ENCODE measurements around the gene NID2.

Gene NID2

GRCh38 chr14:52080158-52080800, 11.4 kb upstream of the NID2 start:
- no peak for DNase-seq

- no peak for DNase-seq
Measured at GRCh38 chr14:52079239-52079959, 10.5 kb upstream of the NID2 start.

- DNase-seq: no peak
Measured at GRCh38 chr14:52078721-52079120, 9.9 kb upstream of the NID2 start.

- no peak for DNase-seq
Measured at GRCh38 chr14:52078095-52078531, 9.3 kb upstream of the NID2 start.

GRCh38 chr14:52077256-52077979, 8.6 kb upstream of the NID2 start:
- no peak for DNase-seq

GRCh38 chr14:52076334-52076733, 7.5 kb upstream of the NID2 start:
- no peak for DNase-seq

- DNase-seq: no peak
Measured at GRCh38 chr14:52075371-52075770, 6.5 kb upstream of the NID2 start.

GRCh38 chr14:52073251-52073650, 4.4 kb upstream of the NID2 start:
- DNase-seq: no peak

GRCh38 chr14:52072266-52072780, 3.5 kb upstream of the NID2 start:
- DNase-seq: no peak

- DNase-seq: peak; percentile 17
Measured at GRCh38 chr14:52071675-52072074, 2.8 kb upstream of the NID2 start.

GRCh38 chr14:52070051-52070431, 1.2 kb upstream of the NID2 start:
- no peak for DNase-seq

- peak; percentile 37 for DNase-seq
Measured at GRCh38 chr14:52069307-52070050, 620 bp upstream of the NID2 start.

- DNase-seq: peak; percentile 22
Measured at GRCh38 chr14:52067873-52068614, 815 bp downstream of the NID2 start.

GRCh38 chr14:52064174-52064573, 4.7 kb downstream of the NID2 start:
- DNase-seq: no peak

- no peak for DNase-seq
Measured at GRCh38 chr14:52063052-52063462, 5.8 kb downstream of the NID2 start.

- no peak for DNase-seq
Measured at GRCh38 chr14:52061890-52062289, 7.0 kb downstream of the NID2 start.

- DNase-seq: no peak
Measured at GRCh38 chr14:52061390-52061789, 7.5 kb downstream of the NID2 start.

- DNase-seq: no peak
Measured at GRCh38 chr14:52060080-52060479, 8.8 kb downstream of the NID2 start.

- no peak for DNase-seq
Measured at GRCh38 chr14:52059649-52060048, 9.2 kb downstream of the NID2 start.

GRCh38 chr14:52058341-52058740, 10.5 kb downstream of the NID2 start:
- DNase-seq: no peak

- no peak for DNase-seq
Measured at GRCh38 chr14:52055167-52055566, 13.7 kb downstream of the NID2 start.

- DNase-seq: no peak
Measured at GRCh38 chr14:52054678-52055077, 14.2 kb downstream of the NID2 start.

Data from NCI-H748 treated with DMSO at 0.1 percent for 48 hours (cell line).